Astrocyte (in vitro differentiated cells and primary cell): ENCODE results near the gene INTS4.

ENCODE experiments used
- EZH2 ChIP-seq: IDR thresholded peaks from 2 replicates; pipeline ENCODE4 v1.6.1; 2012; ENCODE audit warnings: mild to moderate bottlenecking, low read length, inconsistent platforms; ENCODE audit not compliant: insufficient read depth
- TF ChIP-seq, protein P1 (sequence below): IDR thresholded peaks from 2 replicates; pipeline ENCODE4 v1.5.1; 2011; ENCODE audit warnings: low read depth, mild to moderate bottlenecking, inconsistent platforms, low read length, moderate library complexity; ENCODE audit not compliant: insufficient read depth

DNA sequence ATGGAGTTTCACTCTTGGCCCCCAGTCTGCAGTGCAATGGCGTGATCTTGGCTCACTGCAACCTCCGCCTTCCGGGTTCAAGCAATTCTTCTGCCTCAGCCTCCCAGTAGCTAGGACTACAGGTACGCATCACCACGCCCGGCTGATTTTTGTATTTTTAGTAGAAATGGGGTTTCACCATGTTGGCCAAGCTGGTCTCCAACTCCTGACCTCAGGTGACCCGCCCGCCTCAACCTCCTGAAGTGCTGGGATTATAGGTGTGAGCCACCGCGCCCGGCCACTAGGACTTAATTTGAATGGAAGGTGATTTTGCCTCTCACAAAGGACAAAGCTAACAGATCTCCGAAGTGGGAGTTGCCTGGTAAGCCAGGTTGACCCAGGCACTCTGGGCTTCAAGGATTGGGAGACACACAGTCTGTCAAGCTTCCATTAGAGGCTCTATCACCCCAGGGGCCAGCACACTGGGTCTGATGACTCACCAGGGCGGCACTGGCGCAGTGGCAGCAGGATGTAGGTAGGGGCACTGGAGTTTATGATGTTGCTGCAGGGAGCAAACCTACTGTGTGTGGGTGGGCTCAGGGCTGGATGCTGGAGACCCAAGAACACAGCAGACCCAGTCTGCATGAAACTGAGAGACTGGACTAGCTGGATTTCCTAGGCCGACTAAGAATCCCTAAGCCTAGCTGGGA, 46.4 kb upstream of the INTS4 start:
- TF ChIP-seq EZH2: no peak
- TF ChIP-seq, protein P1, sequence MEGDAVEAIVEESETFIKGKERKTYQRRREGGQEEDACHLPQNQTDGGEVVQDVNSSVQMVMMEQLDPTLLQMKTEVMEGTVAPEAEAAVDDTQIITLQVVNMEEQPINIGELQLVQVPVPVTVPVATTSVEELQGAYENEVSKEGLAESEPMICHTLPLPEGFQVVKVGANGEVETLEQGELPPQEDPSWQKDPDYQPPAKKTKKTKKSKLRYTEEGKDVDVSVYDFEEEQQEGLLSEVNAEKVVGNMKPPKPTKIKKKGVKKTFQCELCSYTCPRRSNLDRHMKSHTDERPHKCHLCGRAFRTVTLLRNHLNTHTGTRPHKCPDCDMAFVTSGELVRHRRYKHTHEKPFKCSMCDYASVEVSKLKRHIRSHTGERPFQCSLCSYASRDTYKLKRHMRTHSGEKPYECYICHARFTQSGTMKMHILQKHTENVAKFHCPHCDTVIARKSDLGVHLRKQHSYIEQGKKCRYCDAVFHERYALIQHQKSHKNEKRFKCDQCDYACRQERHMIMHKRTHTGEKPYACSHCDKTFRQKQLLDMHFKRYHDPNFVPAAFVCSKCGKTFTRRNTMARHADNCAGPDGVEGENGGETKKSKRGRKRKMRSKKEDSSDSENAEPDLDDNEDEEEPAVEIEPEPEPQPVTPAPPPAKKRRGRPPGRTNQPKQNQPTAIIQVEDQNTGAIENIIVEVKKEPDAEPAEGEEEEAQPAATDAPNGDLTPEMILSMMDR: no peak
